Measurements from ENCODE around the gene SUGP2. TPM values are rescaled to one million over a fixed set of nuclear protein-coding genes. Genes with fewer than 3 reads are reported as not detected.

The SUGP2 gene
- total RNA-seq, 6 donors from 2014 or later, result 33.6 to 179 (median 64.9) TPM

DNA sequence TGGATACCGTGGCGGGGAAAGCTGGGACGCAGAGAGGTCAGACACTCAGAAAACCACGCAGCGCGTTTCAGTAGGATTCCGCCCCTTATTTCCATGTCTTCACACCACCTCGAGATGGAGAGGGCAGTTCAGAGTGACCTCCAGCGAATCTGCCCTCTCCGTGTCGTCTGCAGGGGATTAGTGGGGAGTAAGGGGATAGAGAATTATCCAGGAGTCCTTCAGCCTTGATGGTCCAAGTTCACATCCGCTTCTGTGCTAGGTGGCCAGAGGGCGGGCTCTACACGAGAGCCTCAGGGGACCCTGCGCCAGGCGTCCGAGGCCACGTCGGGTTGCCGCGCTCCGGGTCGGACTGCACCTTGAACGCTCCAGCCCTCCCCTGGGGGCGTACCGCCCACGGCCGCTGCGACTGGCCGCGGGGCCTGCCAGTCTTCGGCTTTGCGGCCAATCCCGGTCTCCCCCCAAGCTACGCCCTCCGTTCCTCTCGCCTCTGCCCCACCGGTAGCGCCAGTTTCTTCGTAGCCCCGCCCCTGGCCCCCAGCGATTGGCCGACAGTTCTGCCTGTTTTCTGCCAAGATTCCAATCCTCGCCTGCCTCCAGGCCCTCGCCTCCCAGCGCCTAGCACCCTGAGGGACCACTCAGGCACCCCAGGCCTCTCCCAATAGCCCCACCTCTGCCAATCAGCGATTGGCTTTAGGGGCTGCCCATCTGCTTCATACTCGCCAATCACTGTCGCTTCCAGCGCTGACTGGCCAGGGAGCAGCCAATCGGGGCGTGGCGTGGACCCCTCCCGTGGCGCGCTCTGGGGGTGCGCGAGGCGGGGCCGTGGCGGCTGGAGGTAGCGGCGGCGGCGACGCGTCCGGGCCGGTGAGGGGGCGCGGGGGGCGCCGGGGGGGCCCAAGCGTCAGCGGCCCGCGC lies 30.1 kb upstream of the SUGP2 start, which contains the start of gene SLC25A42:
Gene SLC25A42, plus strand, starts transcription at position 812 of the 915 bp plus-strand sequence. CDS start 32,131 bp downstream, outside the sequence.
- WGBS, 2 donors, result 7 to 9% methylated on average over 27 to 49 of the region's 77 CpGs
- ATAC-seq (ENCODE audit: low FRiP score in 2 of 2), result peak; percentile 97 to 98
- H3K9me3 ChIP-seq, result no peaks in the 10 kb centered on the region
- DNase-seq, result peak; percentile 99
- TF ChIP-seq POLR2AphosphoS5 (IDR thresholded peaks at IDR 0.05) (peak; percentile 16 to 43), EP300 (IDR thresholded peaks at IDR 0.05) (no peak), POLR2A (IDR thresholded peaks at IDR 0.05) (peak in 1 of 4 donors; percentile 49)
- TF ChIP-seq, protein P1, sequence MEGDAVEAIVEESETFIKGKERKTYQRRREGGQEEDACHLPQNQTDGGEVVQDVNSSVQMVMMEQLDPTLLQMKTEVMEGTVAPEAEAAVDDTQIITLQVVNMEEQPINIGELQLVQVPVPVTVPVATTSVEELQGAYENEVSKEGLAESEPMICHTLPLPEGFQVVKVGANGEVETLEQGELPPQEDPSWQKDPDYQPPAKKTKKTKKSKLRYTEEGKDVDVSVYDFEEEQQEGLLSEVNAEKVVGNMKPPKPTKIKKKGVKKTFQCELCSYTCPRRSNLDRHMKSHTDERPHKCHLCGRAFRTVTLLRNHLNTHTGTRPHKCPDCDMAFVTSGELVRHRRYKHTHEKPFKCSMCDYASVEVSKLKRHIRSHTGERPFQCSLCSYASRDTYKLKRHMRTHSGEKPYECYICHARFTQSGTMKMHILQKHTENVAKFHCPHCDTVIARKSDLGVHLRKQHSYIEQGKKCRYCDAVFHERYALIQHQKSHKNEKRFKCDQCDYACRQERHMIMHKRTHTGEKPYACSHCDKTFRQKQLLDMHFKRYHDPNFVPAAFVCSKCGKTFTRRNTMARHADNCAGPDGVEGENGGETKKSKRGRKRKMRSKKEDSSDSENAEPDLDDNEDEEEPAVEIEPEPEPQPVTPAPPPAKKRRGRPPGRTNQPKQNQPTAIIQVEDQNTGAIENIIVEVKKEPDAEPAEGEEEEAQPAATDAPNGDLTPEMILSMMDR (IDR thresholded peaks at IDR 0.05), result peak in 1 of 6 experiments; percentile 12
- peak within 1 kb of the TSS; percentile 68 to 94 (median 82) for H3K4me3 ChIP-seq
- H3K27me3 ChIP-seq, result no peaks in the 10 kb centered on the region
- H3K27ac ChIP-seq, result peak within 1 kb of the TSS; percentile 63 to 85 (median 77)
- H3K4me1 ChIP-seq, result peaks cover 19 to 36% (median 27%) of the 10 kb centered on the region in 4 donors
- no peaks in the 10 kb centered on the region for H3K36me3 ChIP-seq

DNA sequence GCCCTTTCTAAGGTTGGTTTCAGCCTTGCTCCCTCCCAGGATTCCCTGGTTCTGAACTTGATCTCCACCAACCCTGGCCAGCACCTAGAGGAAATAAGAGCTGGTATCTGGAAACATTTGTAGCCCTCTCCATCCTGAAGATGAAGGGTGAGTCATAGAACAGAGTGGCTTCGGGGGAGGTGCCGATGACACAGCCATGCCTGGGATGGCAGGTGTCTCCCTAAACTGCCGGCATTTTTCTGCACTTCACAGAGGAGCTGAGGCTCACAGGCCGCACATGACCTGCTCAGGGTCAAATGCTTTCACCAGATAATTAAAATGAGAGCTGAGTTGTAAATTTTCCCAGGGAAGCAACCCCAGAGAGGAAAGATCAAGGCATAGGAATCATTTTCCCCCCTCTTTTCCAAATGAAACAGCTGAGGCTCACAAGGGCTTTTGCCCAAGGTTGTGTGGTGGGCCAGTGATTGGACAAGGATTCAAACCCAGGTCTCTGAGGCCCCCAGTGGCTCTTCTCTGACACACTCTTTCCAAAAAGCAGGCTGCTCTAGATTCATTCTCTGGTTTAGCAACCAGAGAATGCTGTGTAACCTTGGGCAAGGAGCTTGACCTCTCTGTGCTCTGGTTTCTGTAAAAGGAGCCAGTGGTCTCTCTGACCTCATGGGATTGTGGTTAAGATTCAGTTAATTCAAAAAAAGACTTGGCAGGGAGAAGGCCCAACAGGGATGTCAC lies 29.3 kb upstream of the SUGP2 start:
- no peak for TF ChIP-seq POLR2AphosphoS5 (IDR thresholded peaks at IDR 0.05)
- TF ChIP-seq, protein P1 (IDR thresholded peaks at IDR 0.05), result no peak
- TF ChIP-seq EP300 (IDR thresholded peaks at IDR 0.05), result no peak
- TF ChIP-seq POLR2A (IDR thresholded peaks at IDR 0.05), result no peak
- peaks cover 0 to 8% (median 3%) of the 10 kb centered on the region in 4 donors for H3K36me3 ChIP-seq
- peak overlapping the region; percentile 15 to 85 (median 77) for H3K27ac ChIP-seq
- peak overlapping the region in 3 of 4 donors; percentile 68 to 94 (median 94) for H3K4me3 ChIP-seq
- no peak for ATAC-seq (ENCODE audit: low FRiP score in 2 of 2)
- H3K27me3 ChIP-seq, result no peaks in the 10 kb centered on the region
- no peaks in the 10 kb centered on the region for H3K9me3 ChIP-seq
- no peak for DNase-seq
- peaks cover 18 to 36% (median 24%) of the 10 kb centered on the region in 4 donors for H3K4me1 ChIP-seq
- 80 to 88% methylated on average over 2 to 4 of the region's 4 CpGs for WGBS, 2 donors

DNA sequence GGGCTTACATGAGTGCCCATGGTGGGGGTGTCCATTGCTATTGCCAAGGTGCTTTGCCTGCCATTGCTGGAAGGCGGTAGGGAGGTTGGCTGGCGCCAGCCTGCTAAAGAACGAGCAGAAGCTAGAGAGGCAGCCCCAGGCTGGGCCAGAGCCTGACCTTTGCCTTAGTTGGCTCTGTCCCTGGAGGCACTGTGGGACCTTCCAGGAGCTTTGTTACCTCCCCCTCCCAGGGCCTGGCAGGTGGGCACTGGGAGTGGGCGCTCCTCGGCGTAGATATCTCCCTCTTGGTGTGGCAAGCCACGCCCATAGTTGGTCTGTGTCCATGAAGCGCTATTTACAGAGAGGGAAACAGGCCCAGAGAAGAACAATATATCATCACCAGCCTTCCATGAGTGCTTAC lies 28.2 kb upstream of the SUGP2 start:
- no peak for ATAC-seq (ENCODE audit: low FRiP score in 2 of 2)
- H3K27me3 ChIP-seq, result no peaks in the 10 kb centered on the region
- peaks cover 0 to 19% (median 11%) of the 10 kb centered on the region in 4 donors for H3K36me3 ChIP-seq
- H3K27ac ChIP-seq, result no peak overlapping the region
- H3K9me3 ChIP-seq, result no peaks in the 10 kb centered on the region
- H3K4me3 ChIP-seq, result no peak overlapping the region
- DNase-seq, result peak in 1 of 2 donors; percentile 34
- H3K4me1 ChIP-seq, result peaks cover 18 to 36% (median 24%) of the 10 kb centered on the region in 4 donors
- TF ChIP-seq EP300 (IDR thresholded peaks at IDR 0.05) (no peak), POLR2AphosphoS5 (IDR thresholded peaks at IDR 0.05) (no peak), POLR2A (IDR thresholded peaks at IDR 0.05) (no peak)
- TF ChIP-seq, protein P1 (IDR thresholded peaks at IDR 0.05), result no peak
- 86 to 100% methylated on average over 3 to 8 of the region's 8 CpGs for WGBS, 2 donors

DNA sequence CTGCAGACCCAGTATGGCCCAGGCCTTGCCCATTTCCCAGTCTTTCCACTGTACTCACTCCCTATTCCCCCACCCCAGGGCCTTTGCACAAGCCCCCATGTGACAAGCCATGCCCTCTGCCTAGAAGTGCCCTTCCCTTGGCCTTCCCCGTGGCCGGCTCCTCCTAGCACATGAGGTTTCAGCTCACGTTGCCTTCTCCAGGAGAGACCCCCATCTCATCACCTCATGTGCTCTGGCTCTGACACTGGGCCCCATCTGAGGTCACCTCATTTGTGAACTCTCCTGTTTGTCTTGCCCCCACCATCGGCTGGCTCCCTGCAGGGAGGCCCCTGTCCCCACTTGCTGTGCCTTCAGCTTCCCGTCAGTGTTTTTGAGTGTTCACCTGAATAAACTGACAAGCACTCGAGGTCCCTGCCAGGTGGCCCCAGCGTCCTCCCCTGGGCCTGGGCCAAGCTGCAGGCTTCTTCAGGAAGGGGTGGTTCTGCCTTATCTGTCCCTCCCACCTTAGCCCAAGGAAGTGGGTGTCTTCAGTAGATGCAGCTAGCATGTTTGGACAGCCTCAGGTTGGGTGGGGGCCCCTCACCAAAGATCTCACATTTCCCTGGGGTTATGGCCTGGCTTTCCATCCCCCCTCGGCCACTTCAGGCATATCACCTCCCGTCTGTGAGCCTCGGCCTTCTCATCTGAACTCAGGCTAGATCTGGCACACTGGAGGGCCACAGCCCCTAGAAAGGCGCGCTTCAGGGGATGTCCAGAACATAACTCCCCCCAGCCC lies 26.7 kb upstream of the SUGP2 start:
- Histone ChIP-seq H3K27ac (no peak overlapping the region), H3K4me3 (no peak overlapping the region), H3K27me3 (no peaks in the 10 kb centered on the region), H3K36me3 (peaks cover 1 to 33% (median 22%) of the 10 kb centered on the region in 4 donors), H3K4me1 (peaks cover 12 to 27% (median 18%) of the 10 kb centered on the region in 4 donors), H3K9me3 (no peaks in the 10 kb centered on the region)
- DNase-seq, result peak in 1 of 2 donors; percentile 77
- 75 to 81% methylated on average over 12 of the region's 12 CpGs for WGBS, 2 donors
- TF ChIP-seq, protein P1 (IDR thresholded peaks at IDR 0.05), result no peak
- TF ChIP-seq POLR2AphosphoS5 (IDR thresholded peaks at IDR 0.05), result no peak
- TF ChIP-seq EP300 (IDR thresholded peaks at IDR 0.05), result no peak
- TF ChIP-seq POLR2A (IDR thresholded peaks at IDR 0.05), result no peak
- ATAC-seq (ENCODE audit: low FRiP score in 2 of 2), result no peak

Measured in upper lobe of left lung (tissue), 6 donors.